ENCODE results near the gene FTO.

FTO gene

DNA sequence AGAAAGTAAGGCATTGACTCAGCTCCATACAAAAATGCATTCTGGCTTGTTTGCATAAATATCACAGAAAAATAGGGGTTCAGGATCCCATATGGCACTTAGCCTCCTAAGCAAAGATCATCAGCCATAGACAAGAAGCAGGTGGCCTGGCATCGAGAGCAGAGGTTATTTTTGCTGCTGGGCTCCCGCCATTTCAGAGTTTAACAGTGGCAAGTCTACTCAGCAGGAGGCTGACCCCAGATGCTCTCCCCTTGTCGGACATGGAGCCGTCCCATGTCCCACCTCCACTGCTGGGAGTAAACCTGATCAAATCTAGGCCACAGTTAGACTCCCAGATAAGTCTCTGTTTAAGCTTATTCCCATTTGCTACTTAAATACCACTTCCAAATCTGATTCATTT is 269.1 kb downstream of the FTO start:
- DNase-seq, result no peak

- DNase-seq, result no peak
These were observed 270.6 kb downstream of the FTO start for GRCh38 chr16:53974484-53975080.

DNA sequence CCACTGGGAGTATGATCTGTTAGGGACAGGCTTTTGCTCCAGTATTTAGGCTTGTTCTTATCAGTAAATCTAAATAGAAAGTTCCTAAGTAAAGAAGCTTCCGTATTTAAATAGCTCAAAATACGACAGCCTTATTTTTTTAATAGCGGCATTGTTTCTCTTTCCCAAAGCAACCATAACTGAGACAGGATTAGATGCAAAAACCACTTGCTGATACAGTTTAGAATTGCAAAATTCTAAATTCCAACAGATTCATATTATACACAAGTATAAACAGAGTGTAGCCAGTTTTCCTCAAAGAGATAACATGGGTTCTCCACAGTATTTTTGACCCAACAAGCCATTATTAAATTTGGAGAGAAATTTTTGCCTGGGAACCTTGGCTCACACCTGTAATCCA is 276.7 kb downstream of the FTO start:
- no peak for DNase-seq

GRCh38 chr16:53982631-53983042 is 278.7 kb downstream of the FTO start:
- no peak for DNase-seq

GRCh38 chr16:53984936-53985335 is 281.0 kb downstream of the FTO start:
- no peak for DNase-seq

GRCh38 chr16:53985861-53986260 is 281.9 kb downstream of the FTO start:
- no peak for DNase-seq

DNA sequence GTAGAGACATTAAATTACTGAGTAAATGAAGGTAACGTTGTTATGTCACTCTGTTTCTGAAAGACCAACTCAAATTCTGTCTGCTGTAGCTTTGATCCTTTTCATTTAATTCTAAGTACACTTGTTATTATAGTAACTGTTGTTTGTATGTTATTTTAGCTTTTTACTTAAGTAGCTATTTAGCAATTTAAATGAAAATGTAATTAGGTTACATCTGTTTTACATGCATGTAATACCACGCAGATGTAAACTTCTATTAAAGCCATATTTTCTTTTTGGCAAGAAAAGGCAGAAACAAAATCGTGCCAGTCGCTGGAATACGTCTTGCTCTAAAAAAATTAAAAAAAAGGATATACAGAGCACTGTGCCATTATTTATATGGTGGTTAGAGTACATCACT is 282.8 kb downstream of the FTO start:
- no peak for DNase-seq

- no peak for DNase-seq
These were observed 284.2 kb downstream of the FTO start for GRCh38 chr16:53988136-53988535.

DNA sequence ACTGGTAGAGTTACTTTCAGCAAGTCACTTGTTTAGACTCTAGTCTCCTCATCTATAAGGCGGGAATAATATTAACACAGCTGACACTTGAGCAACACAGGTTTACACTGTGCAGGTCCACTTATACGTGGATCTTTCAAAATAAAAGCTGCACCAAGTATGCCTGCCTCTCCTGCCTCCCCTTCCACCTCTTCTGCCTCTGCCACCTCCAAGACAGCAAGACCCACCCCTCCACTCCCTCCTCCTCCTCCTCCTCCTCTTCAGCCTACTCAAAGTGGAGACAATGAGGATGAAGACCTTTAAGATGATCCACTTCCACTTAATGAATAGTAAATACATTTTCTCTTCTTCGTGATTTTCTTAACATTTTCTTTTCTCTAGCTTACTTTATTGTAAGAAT is 285.6 kb downstream of the FTO start:
- no peak for DNase-seq

- DNase-seq, result no peak
These were observed 287.9 kb downstream of the FTO start for GRCh38 chr16:53991754-53992378.

DNA sequence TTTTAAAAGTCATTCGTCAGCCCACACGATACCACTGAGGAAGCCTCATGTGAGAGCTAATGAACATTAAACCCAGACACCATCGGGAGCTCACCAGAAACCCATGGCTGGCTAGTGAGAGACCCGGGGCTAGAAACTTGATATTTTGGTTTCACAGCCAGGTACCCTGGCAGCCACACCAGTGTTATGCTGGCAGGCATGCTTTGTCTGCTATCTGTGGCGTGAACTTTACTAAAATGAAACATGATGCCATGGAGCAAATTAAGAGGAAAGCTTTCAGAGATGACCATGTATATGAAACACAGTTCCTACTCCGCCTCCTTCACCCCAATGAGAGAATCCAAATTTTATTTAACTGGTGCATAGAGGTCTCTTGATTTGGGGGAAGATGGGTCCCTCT is 291.4 kb downstream of the FTO start:
- DNase-seq, result no peak

DNA sequence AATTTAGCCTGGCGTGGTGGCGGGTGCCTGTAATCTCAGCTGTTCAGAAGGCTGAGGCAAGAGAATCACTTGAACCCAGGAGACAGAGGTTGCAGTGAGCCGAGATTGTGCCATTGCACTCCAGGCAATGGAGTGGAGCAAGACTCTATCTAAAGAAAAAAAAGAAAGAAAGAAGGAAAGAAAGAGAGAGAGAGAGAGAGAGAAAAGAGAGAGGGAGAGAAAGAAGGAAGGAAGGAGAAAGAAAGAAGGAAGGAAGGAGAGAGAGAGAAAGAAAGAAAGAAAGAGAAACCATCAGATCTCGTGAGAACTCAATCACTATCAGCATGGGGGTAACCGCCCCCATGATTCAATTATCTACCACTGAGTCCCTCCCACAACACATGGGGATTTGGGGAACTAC is 293.0 kb downstream of the FTO start:
- DNase-seq, result no peak

DNA sequence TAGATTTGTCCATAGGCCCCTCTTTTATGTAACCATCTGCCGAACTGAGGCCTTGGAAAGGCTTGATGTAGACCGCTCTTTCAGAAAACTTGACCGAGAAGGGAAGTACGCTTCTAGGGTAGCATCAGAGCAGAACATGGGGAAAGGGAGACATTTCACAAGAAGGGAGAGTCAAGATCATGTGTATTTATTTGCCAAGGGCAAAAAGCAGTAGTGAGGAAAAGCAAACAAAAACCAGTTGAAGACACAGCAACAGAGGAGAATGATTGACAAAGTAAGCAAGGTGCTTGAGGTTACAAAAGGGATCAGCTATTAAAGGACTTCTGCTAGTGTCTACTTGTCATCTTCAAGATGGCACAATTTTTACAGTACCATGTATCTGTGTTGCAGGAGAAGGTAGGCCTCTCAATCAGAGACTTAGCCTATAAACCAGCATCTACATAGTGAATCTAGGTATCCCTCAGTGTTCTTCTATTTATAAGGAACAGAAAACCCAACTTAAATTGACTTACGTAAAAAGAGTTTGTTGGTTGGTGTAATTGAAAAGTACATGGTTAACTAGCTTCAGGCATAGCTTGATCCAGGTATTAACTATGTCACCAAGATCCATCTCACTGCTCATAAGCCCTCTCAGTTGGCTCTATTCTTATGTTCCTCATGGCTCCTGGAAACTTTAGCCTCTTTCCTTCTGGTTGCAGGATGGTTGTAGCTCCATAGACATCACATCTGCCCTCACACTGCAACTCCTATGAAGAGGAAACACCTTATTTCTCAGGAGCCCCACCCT is 294.3 kb downstream of the FTO start:
- DNase-seq, result no peak

GRCh38 chr16:53998966-53999522 is 295.1 kb downstream of the FTO start:
- no peak for DNase-seq

DNA sequence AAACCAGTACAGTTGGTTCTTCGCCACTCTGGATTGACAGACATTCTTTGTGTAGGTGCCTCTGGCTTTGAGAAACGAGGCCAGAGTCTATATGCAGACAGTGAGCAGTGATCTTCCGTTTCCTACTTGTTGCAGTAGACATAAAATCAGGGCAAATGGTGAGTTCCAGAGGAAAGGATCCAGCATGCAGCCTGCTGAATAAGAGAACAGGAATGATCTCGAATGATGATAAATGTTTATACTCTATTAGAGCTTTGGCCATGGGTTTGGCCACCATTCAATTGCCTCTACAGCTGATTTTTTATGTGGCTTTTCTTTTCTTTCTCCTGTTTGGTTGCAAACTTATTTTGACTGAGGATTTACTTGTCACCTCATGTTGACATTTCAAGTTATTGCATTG is 295.9 kb downstream of the FTO start:
- no peak for DNase-seq

- no peak for DNase-seq
These were observed 296.4 kb downstream of the FTO start for GRCh38 chr16:54000361-54000760.

GRCh38 chr16:54006693-54007092 is 302.7 kb downstream of the FTO start:
- no peak for DNase-seq

DNA sequence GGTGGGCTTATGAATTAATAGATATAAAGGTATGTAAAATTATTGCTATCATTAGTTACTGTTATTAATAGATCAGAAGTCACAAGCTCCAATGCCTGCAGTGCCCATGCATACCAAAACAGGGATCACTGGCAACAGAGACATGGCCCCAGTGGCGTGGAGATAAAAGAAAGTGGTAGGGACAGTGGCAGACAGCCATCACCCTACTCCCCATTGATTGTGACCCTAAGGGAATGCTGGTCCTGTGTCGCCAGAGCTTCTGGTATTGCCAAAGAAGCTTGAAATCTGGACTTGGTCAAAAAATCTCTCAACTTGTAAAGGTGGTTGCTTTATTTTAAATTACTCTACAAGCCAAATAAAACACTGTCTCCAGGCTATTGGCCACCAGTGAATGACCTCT is 303.5 kb downstream of the FTO start:
- no peak for DNase-seq

DNA sequence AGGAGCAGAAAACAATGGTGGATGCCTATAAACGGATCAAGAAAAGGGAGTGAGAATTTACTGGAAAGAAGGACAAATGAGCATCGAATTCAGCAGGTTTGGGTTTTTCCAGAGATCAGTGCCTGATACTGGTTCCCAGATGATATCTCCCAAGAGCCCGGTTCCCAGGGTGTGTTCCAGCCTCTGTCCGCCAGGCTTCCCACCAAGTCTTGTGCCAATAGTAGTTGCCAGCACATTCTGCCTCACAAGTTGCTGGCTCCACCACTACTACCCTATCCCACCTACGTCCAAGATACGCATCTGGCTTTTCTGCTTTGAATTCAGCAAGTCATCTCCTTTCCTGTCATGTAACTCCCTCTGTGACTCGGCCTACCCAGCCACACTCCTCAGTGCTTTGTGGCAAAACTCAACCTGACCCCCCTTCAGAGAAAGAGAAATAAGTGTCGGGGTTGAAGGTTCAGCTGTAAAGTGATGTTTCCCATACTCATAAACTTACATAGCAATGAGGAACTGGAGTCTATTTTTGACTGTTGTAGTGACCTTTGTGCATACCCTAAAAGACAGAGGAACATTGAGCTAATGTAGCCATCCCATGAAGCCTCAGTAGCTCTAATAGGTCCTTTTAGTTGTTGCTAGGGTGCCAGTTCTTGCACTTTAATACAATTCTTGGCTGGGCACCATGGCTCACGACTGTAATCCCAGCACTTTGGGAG is 305.7 kb downstream of the FTO start:
- DNase-seq, result no peak

GRCh38 chr16:54015147-54015546 is 311.2 kb downstream of the FTO start:
- DNase-seq, result no peak

DNA sequence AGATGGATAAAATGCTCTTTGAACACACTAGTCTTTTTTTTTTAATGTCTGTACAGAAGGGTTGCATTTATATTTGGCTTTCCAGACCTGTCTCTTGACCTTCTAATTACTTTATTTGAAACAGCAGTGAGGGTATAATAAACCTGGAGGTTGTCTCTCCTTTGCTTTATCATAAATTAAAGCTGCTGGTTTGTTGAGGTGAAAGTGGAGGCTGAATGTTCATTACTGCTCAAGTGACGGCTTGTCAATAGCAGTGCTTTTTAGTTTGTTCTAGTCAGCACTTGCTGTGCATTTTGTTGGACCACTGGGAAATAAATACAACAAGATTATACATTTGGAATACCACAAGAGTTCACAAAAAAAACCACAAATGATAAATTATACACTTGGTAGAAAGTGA is 318.4 kb downstream of the FTO start:
- no peak for DNase-seq

- no peak for DNase-seq
These were observed 322.5 kb downstream of the FTO start for GRCh38 chr16:54026456-54026855.

DNA sequence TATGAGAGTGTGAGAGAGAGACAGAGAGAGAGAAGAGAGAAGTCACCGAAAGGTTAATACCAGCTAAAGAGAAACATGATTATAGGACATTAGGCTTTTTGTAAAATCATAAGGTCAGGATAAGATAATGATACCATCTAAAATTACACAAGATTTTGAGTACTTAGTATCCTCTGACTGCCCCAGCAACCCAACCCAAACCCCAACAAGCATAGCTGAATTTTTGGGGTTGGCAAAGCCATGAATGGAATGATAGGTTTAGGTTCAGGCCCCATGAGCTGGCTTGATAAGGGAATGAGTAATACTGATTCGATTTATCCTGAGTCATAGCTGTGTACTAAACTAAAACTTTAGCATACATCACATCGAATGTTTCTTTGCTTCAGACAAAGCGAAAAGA is 323.1 kb downstream of the FTO start:
- no peak for DNase-seq
